Stimulated activated CD4-positive, alpha-beta T cell treated with anti-CD3 and anti-CD28 coated beads, Interleukin-15, amount 100 ng/mL, for 24 hours (primary cell): ENCODE results near the gene HEXA.

ENCODE experiments used
- DNase-seq: peaks from one replicate; pipeline ENCODE4 v3.0.0-alpha.2; 2020

HEXA gene

GRCh38 chr15:72318408-72318942, 57.3 kb downstream of the HEXA start:
- no peak for DNase-seq

GRCh38 chr15:72315706-72316370, 60.0 kb downstream of the HEXA start:
- DNase-seq: no peak

- DNase-seq: no peak
These were observed 61.9 kb downstream of the HEXA start for GRCh38 chr15:72313881-72314280.

GRCh38 chr15:72313448-72313840, 62.4 kb downstream of the HEXA start:
- DNase-seq: no peak

- DNase-seq: peak; percentile 72
These were observed 63.0 kb downstream of the HEXA start for GRCh38 chr15:72312605-72313447.

GRCh38 chr15:72307026-72307425, 68.8 kb downstream of the HEXA start:
- no peak for DNase-seq

- DNase-seq: peak; percentile 35
These were observed 69.5 kb downstream of the HEXA start for GRCh38 chr15:72306211-72306785.

- no peak for DNase-seq
These were observed 71.2 kb downstream of the HEXA start for GRCh38 chr15:72304596-72304995.

- no peak for DNase-seq
These were observed 72.9 kb downstream of the HEXA start for GRCh38 chr15:72302955-72303354.
